ENCODE results near the gene HSPG2. TPM values are rescaled to one million over a fixed set of nuclear protein-coding genes. Genes with fewer than 3 reads are reported as not detected.

HSPG2 gene
- total RNA-seq, 1 donor from 2014 or later, result 221 TPM

DNA sequence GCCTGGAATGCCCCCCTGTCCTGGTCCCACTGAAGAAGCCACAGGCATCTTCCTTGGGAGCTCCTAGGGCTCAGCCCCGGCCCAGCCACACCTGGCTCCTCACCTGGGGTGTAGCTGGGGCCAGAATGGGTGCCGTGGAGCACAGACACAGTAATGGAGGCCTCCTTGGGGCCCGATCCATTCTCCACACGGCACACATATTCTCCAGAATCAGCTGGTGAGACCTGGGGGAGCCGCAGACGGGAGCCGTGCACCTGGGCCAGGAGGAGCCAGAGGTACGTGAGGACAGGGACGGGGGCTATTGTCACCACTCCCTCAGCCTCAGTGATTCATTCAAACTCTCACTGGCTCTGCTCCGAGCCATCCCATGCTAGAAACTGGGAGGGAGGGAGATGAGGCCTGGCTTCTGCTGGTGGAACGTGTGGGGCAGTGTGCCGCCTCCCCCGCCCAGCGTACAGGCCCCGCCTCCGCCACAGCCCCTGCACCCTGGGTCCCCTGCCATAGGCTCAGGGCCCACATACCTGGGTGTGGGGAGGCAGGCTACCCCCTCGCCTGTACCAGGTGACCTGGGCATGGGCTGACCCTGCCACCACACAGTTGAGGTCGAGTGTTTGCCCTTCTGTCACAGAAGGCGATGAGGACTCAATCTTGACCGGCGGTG is 82.9 kb downstream of the HSPG2 start:
- Mint-ChIP-seq H3K36me3 (peaks cover 28% of the 10 kb centered on the region), H3K4me1 (no peaks in the 10 kb centered on the region), H3K27me3 (ENCODE audit: low read depth) (no peaks in the 10 kb centered on the region), H3K9me3 (no peaks in the 10 kb centered on the region), H3K4me3 (no peak overlapping the region), H3K27ac (no peak overlapping the region)
- no peak for DNase-seq (ENCODE audit: low spot score in 2 of 2, unreplicated experiment in 2 of 2)
- no peak for TF ChIP-seq CTCF (IDR thresholded peaks at IDR 0.05; ENCODE audit: unreplicated experiment)

- no peak for DNase-seq (ENCODE audit: low spot score in 2 of 2, unreplicated experiment in 2 of 2)
- H3K9me3 Mint-ChIP-seq, result no peaks in the 10 kb centered on the region
- H3K27ac Mint-ChIP-seq, result no peak overlapping the region
- H3K36me3 Mint-ChIP-seq, result peaks cover 26% of the 10 kb centered on the region
- no peaks in the 10 kb centered on the region for H3K4me1 Mint-ChIP-seq
- H3K4me3 Mint-ChIP-seq, result no peak overlapping the region
- TF ChIP-seq CTCF (IDR thresholded peaks at IDR 0.05; ENCODE audit: unreplicated experiment), result no peak
- no peaks in the 10 kb centered on the region for H3K27me3 Mint-ChIP-seq (ENCODE audit: low read depth)
These were observed 84.0 kb downstream of the HSPG2 start for GRCh38 chr1:21853131-21853427.

DNA sequence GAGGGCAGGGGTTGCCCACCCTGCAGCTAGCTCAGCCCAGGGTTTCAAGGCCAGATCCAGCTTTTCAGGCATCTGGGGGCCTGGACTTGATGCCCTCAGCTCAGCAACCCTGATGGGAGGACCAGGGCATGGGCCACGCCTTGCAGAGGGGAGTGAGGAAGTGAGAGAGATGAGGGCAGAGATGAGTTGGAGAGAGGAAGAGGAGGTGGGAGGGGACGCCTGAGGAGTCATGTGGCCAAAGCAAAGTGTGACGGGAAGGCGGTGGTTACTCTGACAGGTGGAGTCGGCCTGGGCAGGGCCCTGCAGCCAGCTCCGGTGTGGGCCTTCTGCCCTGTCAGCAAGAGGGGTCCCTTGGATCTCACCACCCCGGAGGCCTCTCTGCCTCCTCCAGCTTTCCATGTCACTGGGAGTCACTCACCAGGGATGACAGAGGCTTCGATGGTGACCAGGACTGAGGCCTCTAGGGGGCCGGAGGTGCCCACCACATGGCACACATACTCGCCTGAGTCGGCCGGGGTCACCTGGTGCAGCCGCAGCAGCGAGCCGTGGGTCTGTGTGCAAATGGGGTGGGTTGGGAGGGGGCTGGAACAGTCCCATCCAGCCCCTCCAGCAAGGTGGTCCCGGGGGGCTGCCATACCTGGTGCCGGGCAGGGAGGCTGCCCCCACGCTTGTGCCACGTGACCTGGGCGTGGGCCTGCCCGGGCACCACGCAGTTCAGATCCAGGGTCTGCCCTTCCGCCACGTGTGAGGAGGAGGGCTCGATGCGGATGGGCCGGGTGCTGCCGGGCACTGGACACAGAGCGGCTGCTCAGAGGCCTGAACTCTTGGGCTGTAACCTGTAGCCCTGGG is 84.6 kb downstream of the HSPG2 start:
- no peaks in the 10 kb centered on the region for H3K4me1 Mint-ChIP-seq
- no peak for DNase-seq (ENCODE audit: low spot score in 2 of 2, unreplicated experiment in 2 of 2)
- H3K4me3 Mint-ChIP-seq, result no peak overlapping the region
- TF ChIP-seq CTCF (IDR thresholded peaks at IDR 0.05; ENCODE audit: unreplicated experiment), result no peak
- no peaks in the 10 kb centered on the region for H3K9me3 Mint-ChIP-seq
- peaks cover 22% of the 10 kb centered on the region for H3K36me3 Mint-ChIP-seq
- H3K27me3 Mint-ChIP-seq (ENCODE audit: low read depth), result no peaks in the 10 kb centered on the region
- H3K27ac Mint-ChIP-seq, result no peak overlapping the region

DNA sequence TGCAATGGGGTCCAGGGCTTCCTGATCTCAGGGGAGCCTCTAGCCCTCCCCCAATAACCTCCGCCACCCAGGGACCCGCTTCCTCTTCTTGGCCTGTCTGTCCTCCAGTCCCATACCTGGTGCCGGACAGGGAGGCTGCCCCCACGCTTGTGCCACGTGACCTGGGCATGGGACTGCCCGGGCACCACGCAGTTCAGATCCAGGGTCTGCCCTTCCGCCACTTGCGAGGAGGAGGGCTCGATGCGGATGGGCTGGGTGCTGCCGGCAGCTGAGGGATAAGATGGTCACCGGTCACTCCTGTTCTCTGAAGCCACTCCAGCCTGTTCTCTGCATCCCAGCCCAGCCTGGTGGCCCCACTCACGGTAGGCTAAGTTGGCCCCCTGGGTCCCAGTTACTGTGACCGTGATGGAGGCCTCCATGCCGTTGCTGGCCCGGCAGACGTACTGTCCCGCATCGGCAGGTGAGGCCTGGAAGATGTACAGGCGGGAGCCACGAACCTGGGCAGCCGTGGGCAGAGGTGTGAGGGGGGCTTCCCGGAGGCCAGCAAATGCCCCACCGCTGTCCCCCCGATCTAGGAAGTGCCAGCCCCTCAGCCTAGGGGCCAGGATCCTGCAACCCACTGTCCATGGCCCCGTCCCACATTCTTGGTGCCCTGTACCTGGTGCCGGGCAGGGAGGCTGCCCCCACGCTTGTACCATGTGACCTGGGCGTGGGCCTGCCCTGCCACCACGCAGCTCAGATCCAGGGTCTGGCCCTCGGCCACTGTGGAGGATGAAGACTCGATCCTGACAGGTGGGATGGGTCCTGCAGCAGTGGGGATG is 85.5 kb downstream of the HSPG2 start:
- no peak overlapping the region for H3K27ac Mint-ChIP-seq

More for the DNA sequence above, 85.5 kb downstream of the HSPG2 start:
- no peak for TF ChIP-seq CTCF (IDR thresholded peaks at IDR 0.05; ENCODE audit: unreplicated experiment)
- H3K27me3 Mint-ChIP-seq (ENCODE audit: low read depth), result no peaks in the 10 kb centered on the region
- peaks cover 25% of the 10 kb centered on the region for H3K36me3 Mint-ChIP-seq
- no peak for DNase-seq (ENCODE audit: low spot score in 2 of 2, unreplicated experiment in 2 of 2)
- H3K4me1 Mint-ChIP-seq, result no peaks in the 10 kb centered on the region
- H3K4me3 Mint-ChIP-seq, result no peak overlapping the region
- no peaks in the 10 kb centered on the region for H3K9me3 Mint-ChIP-seq

Data from mesothelial cell of epicardium (in vitro differentiated cells).